PC-3 (cell line): ENCODE data around the gene UPB1.

Source experiments
- CTCF ChIP-seq: fragments of 300-600 bp; sonication (generic); conservative IDR thresholded peaks from 2 replicates; pipeline ENCODE4 v1.5.1; 2017; ENCODE audit warnings: antibody characterized with exemption, low read depth, mild to moderate bottlenecking, low read length
- EZH2 ChIP-seq: fragments of 300-600 bp; sonication (generic); IDR thresholded peaks from one replicate; pipeline ENCODE4 v1.6.1; 2017; ENCODE audit warnings: antibody characterized with exemption, mild to moderate bottlenecking, low read length; ENCODE audit not compliant: unreplicated experiment
- EZH2phosphoT487 ChIP-seq: fragments of 300-600 bp; sonication (generic); IDR thresholded peaks from 2 replicates; pipeline ENCODE4 v1.6.1; 2018; ENCODE audit warnings: mild to moderate bottlenecking, antibody characterized with exemption, low read length, borderline replicate concordance

- no peak for TF ChIP-seq CTCF
- no peak for TF ChIP-seq EZH2
- TF ChIP-seq EZH2phosphoT487, result no peak
These were observed 29.2 kb upstream of the UPB1 start for GRCh38 chr22:24465975-24466374.
